ENCODE data around the gene KCNMA1. TPM values are rescaled to one million over a fixed set of nuclear protein-coding genes. Genes with fewer than 3 reads are reported as not detected.

The KCNMA1 gene
- total and polyA plus RNA-seq, 7 donors: 15.3 to 427 (median 256) TPM

GRCh38 chr10:77247031-77247990, 390.3 kb downstream of the KCNMA1 start:
- Histone ChIP-seq H3K27me3 (no peaks in the 10 kb centered on the region), H3K36me3 (no peaks in the 10 kb centered on the region), H3K27ac (peak overlapping the region; percentile 78 to 91 (median 86)), H3K4me1 (peaks cover 0 to 97% (median 76%) of the 10 kb centered on the region in 4 donors), H3K4me3 (no peak overlapping the region), H3K9me3 (no peaks in the 10 kb centered on the region)
- intact Hi-C loops (cut with DNase I): loop anchor here (5.0 to 10.0 kb wide), 2 partner anchors 127 to 390 kb away; partner anchors contain the start of gene KCNMA1
- peak; percentile 9 to 49 (median 34) for TF ChIP-seq POLR2AphosphoS5 (IDR thresholded peaks at IDR 0.05)
- peak in 1 of 4 donors; percentile 32 for TF ChIP-seq EP300 (IDR thresholded peaks at IDR 0.05)
- no peak for TF ChIP-seq CTCF (IDR thresholded peaks at IDR 0.05)
- no peak for DNase-seq
- 29 to 63% methylated on average over 12 of the region's 12 CpGs for WGBS, 2 donors

GRCh38 chr10:77245953-77246352, 391.7 kb downstream of the KCNMA1 start:
- TF ChIP-seq EP300 (IDR thresholded peaks at IDR 0.05): no peak
- TF ChIP-seq CTCF (IDR thresholded peaks at IDR 0.05): no peak
- peak in 1 of 4 donors; percentile 23 for TF ChIP-seq POLR2AphosphoS5 (IDR thresholded peaks at IDR 0.05)
- no peak for TF ChIP-seq POLR2A (IDR thresholded peaks at IDR 0.05)

GRCh38 chr10:77244746-77245145, 392.9 kb downstream of the KCNMA1 start:
- DNase-seq: no peak
- peaks cover 0 to 98% (median 92%) of the 10 kb centered on the region in 4 donors for H3K4me1 ChIP-seq
- H3K9me3 ChIP-seq: no peaks in the 10 kb centered on the region
- no peaks in the 10 kb centered on the region for H3K36me3 ChIP-seq
- TF ChIP-seq EP300 (IDR thresholded peaks at IDR 0.05) (peak in 3 of 4 donors; percentile 5 to 57 (median 55)), POLR2AphosphoS5 (IDR thresholded peaks at IDR 0.05) (peak; percentile 18 to 64 (median 56)), POLR2A (IDR thresholded peaks at IDR 0.05) (no peak), CTCF (IDR thresholded peaks at IDR 0.05) (no peak)
- no peak overlapping the region for H3K4me3 ChIP-seq
- H3K27me3 ChIP-seq: no peaks in the 10 kb centered on the region
- peak overlapping the region; percentile 78 to 91 (median 86) for H3K27ac ChIP-seq
- WGBS, 2 donors: 68 to 70% methylated on average over 2 of the region's 2 CpGs
- intact Hi-C loops (cut with DNase I): loop anchor here (5.0 to 10.0 kb wide), 3 partner anchors 130 to 393 kb away; partner anchors contain the start of gene KCNMA1

More at GRCh38 chr10:77245953-77246352, 391.7 kb downstream of the KCNMA1 start:
- peaks cover 0 to 98% (median 90%) of the 10 kb centered on the region in 4 donors for H3K4me1 ChIP-seq
- H3K4me3 ChIP-seq: no peak overlapping the region
- intact Hi-C loops (cut with DNase I): loop anchor here (5.0 to 10.0 kb wide), 2 partner anchors 129 to 391 kb away; partner anchors contain the start of gene KCNMA1
- H3K9me3 ChIP-seq: no peaks in the 10 kb centered on the region
- DNase-seq: no peak
- peak overlapping the region; percentile 78 to 91 (median 86) for H3K27ac ChIP-seq
- no peaks in the 10 kb centered on the region for H3K36me3 ChIP-seq
- H3K27me3 ChIP-seq: no peaks in the 10 kb centered on the region
- 78 to 85% methylated on average over 1 of the region's 1 CpG for WGBS, 2 donors

- no peaks in the 10 kb centered on the region for H3K27me3 ChIP-seq
- H3K27ac ChIP-seq: peak overlapping the region; percentile 78 to 91 (median 86)
- H3K4me3 ChIP-seq: no peak overlapping the region
- no peak for TF ChIP-seq POLR2AphosphoS5 (IDR thresholded peaks at IDR 0.05)
- TF ChIP-seq CTCF (IDR thresholded peaks at IDR 0.05): no peak
- no peak for TF ChIP-seq EP300 (IDR thresholded peaks at IDR 0.05)
- TF ChIP-seq POLR2A (IDR thresholded peaks at IDR 0.05): no peak
- H3K4me1 ChIP-seq: peaks cover 0 to 98% (median 92%) of the 10 kb centered on the region in 4 donors
- H3K36me3 ChIP-seq: no peaks in the 10 kb centered on the region
- intact Hi-C loops (cut with DNase I): loop anchor here (5.0 to 10.0 kb wide), 2 partner anchors 131 to 318 kb away; no protein-coding TSS in a partner anchor
- no peaks in the 10 kb centered on the region for H3K9me3 ChIP-seq
- DNase-seq: no peak
- WGBS, 2 donors: 86 to 90% methylated on average over 2 of the region's 2 CpGs
Observed at GRCh38 chr10:77244286-77244685, 393.3 kb downstream of the KCNMA1 start.
